ENCODE data around the gene DPEP1.

Gene DPEP1

GRCh38 chr16:89605186-89605970, 8.1 kb upstream of the DPEP1 start:
- Histone ChIP-seq H3K36me3 (ENCODE audit: control insufficient read depth, low read length) (no peaks in the 10 kb centered on the region), H3K9me3 (ENCODE audit: control insufficient read depth, insufficient read depth, low read length) (no peaks in the 10 kb centered on the region), H3K27ac (ENCODE audit: low read depth, low read length) (no peak overlapping the region), H3K4me2 (ENCODE audit: low read length) (no peak overlapping the region), H3F3A (ENCODE audit: control insufficient read depth, insufficient read depth) (no peaks in the 10 kb centered on the region), H3K4me1 (ENCODE audit: control insufficient read depth, low read length) (no peaks in the 10 kb centered on the region), H3K27me3 (ENCODE audit: control insufficient read depth, low read length) (peaks cover 3% of the 10 kb centered on the region; the same call in 1 of the 2 replicates), H3K4me3 (ENCODE audit: low read length) (no peak overlapping the region), H3K9me2 (replicated peaks; ENCODE audit: control insufficient read depth, low read length) (no peaks in the 10 kb centered on the region), H4K20me1 (ENCODE audit: control insufficient read depth, insufficient read depth, low read depth, low read length) (no peaks in the 10 kb centered on the region), H3K79me2 (ENCODE audit: control insufficient read depth, low read length) (no peaks in the 10 kb centered on the region)
- TF ChIP-seq EZH2phosphoT487 (IDR thresholded peaks at IDR 0.05; ENCODE audit: borderline replicate concordance, low read length): no peak
- TF ChIP-seq, protein P1, sequence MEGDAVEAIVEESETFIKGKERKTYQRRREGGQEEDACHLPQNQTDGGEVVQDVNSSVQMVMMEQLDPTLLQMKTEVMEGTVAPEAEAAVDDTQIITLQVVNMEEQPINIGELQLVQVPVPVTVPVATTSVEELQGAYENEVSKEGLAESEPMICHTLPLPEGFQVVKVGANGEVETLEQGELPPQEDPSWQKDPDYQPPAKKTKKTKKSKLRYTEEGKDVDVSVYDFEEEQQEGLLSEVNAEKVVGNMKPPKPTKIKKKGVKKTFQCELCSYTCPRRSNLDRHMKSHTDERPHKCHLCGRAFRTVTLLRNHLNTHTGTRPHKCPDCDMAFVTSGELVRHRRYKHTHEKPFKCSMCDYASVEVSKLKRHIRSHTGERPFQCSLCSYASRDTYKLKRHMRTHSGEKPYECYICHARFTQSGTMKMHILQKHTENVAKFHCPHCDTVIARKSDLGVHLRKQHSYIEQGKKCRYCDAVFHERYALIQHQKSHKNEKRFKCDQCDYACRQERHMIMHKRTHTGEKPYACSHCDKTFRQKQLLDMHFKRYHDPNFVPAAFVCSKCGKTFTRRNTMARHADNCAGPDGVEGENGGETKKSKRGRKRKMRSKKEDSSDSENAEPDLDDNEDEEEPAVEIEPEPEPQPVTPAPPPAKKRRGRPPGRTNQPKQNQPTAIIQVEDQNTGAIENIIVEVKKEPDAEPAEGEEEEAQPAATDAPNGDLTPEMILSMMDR (IDR thresholded peaks at IDR 0.05; ENCODE audit: low read depth, low read length, poor library complexity, severe bottlenecking): no peak

- H3K9me2 ChIP-seq (replicated peaks; ENCODE audit: control insufficient read depth, low read length): no peaks in the 10 kb centered on the region
Measured at GRCh38 chr16:89606006-89606405, 7.4 kb upstream of the DPEP1 start.

DNA sequence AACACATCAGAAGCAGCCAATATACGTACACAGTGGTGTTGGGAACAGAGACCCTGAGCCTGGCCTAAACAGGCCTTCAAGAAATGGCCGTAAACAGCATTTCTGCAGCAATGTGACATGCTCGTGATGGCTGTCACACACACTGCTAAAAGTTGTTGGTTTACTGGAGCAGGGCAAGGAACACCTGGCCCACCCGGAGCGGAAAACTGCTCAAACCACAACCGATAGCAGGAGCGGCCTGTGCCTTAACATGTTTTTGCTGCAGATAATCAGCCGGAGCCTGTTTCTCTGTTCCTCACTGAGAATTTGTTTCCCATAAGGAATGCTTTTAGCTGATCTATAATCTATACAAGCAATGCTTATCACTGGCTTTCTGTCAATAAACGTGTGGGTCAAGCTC, 6.0 kb upstream of the DPEP1 start:
- Histone ChIP-seq H3K36me3 (ENCODE audit: control insufficient read depth, low read length) (no peaks in the 10 kb centered on the region), H3K4me2 (ENCODE audit: low read length) (no peak overlapping the region), H3K4me3 (ENCODE audit: low read length) (no peak overlapping the region), H3K4me1 (ENCODE audit: control insufficient read depth, low read length) (no peaks in the 10 kb centered on the region), H3F3A (ENCODE audit: control insufficient read depth, insufficient read depth) (no peaks in the 10 kb centered on the region), H3K79me2 (ENCODE audit: control insufficient read depth, low read length) (no peaks in the 10 kb centered on the region), H3K27ac (ENCODE audit: low read depth, low read length) (no peak overlapping the region), H3K9me3 (ENCODE audit: control insufficient read depth, insufficient read depth, low read length) (no peaks in the 10 kb centered on the region), H3K27me3 (ENCODE audit: control insufficient read depth, low read length) (peaks cover 3% of the 10 kb centered on the region; the same call in 1 of the 2 replicates), H3K9me2 (replicated peaks; ENCODE audit: control insufficient read depth, low read length) (no peaks in the 10 kb centered on the region), H4K20me1 (ENCODE audit: control insufficient read depth, insufficient read depth, low read depth, low read length) (0 out of 2 replicates have a peak, but pooled peaks cover 4% of the 10 kb centered on the region)
- TF ChIP-seq, protein P1 (IDR thresholded peaks at IDR 0.05; ENCODE audit: low read depth, low read length, poor library complexity, severe bottlenecking): no peak
- TF ChIP-seq EZH2phosphoT487 (IDR thresholded peaks at IDR 0.05; ENCODE audit: borderline replicate concordance, low read length): no peak

More at GRCh38 chr16:89606006-89606405, 7.4 kb upstream of the DPEP1 start:
- Histone ChIP-seq H3K4me3 (ENCODE audit: low read length) (no peak overlapping the region), H4K20me1 (ENCODE audit: control insufficient read depth, insufficient read depth, low read depth, low read length) (no peaks in the 10 kb centered on the region), H3K4me1 (ENCODE audit: control insufficient read depth, low read length) (no peaks in the 10 kb centered on the region), H3K9me3 (ENCODE audit: control insufficient read depth, insufficient read depth, low read length) (no peaks in the 10 kb centered on the region), H3K27me3 (ENCODE audit: control insufficient read depth, low read length) (peaks cover 3% of the 10 kb centered on the region; the same call in 1 of the 2 replicates), H3K4me2 (ENCODE audit: low read length) (no peak overlapping the region), H3K27ac (ENCODE audit: low read depth, low read length) (no peak overlapping the region), H3K36me3 (ENCODE audit: control insufficient read depth, low read length) (no peaks in the 10 kb centered on the region), H3F3A (ENCODE audit: control insufficient read depth, insufficient read depth) (no peaks in the 10 kb centered on the region), H3K79me2 (ENCODE audit: control insufficient read depth, low read length) (no peaks in the 10 kb centered on the region)
- TF ChIP-seq EZH2phosphoT487 (IDR thresholded peaks at IDR 0.05; ENCODE audit: borderline replicate concordance, low read length): no peak
- TF ChIP-seq, protein P1 (IDR thresholded peaks at IDR 0.05; ENCODE audit: low read depth, low read length, poor library complexity, severe bottlenecking): no peak

Measured in DOHH2 (cell line).